ENCODE data around the gene ATPAF1.
A peak's percentile ranks its signal among the peaks of the same experiment; 100 is the strongest.

Gene ATPAF1

GRCh38 chr1:46667782-46668760 lies at the start of gene ATPAF1:
TSS of gene ATPAF1 (minus strand) at chr1:46668364. CDS start at chr1:46668322, 42 bp downstream.
- no peak for TF ChIP-seq EP300 (IDR thresholded peaks at IDR 0.05; ENCODE audit: borderline replicate concordance)
- no peak for TF ChIP-seq CEBPB (IDR thresholded peaks at IDR 0.05)
- no peak for TF ChIP-seq CREB1 (IDR thresholded peaks at IDR 0.05; ENCODE audit: low read depth)
- no peak for TF ChIP-seq MAX (IDR thresholded peaks at IDR 0.05)
- 0 out of 2 replicates have a peak, but pooled peaks have one; percentile 10 for TF ChIP-seq TEAD4 (IDR thresholded peaks at IDR 0.05)
- no peak for TF ChIP-seq TAF1 (IDR thresholded peaks at IDR 0.05; ENCODE audit: low read depth)
- no peak; the same call in 1 of the 2 replicates for TF ChIP-seq TCF12 (IDR thresholded peaks at IDR 0.05; ENCODE audit: low read depth)
- peak; percentile 81 for TF ChIP-seq EGR1 (IDR thresholded peaks at IDR 0.05)
- no peak for TF ChIP-seq RAD21 (IDR thresholded peaks at IDR 0.05; ENCODE audit: low read depth)
- TF ChIP-seq YY1 (IDR thresholded peaks at IDR 0.05; ENCODE audit: low read depth) = peak; percentile 85
- no peak; the same call in 1 of the 2 replicates for TF ChIP-seq NFIC (IDR thresholded peaks at IDR 0.05)
- TF ChIP-seq ZBTB7A (IDR thresholded peaks at IDR 0.05; ENCODE audit: low read depth) = no peak
- no peak for TF ChIP-seq REST (IDR thresholded peaks at IDR 0.05; ENCODE audit: low read depth)
- 0 out of 2 replicates have a peak, but pooled peaks have one; percentile 25 for TF ChIP-seq USF1 (IDR thresholded peaks at IDR 0.05)
- TF ChIP-seq FOXM1 (IDR thresholded peaks at IDR 0.05; ENCODE audit: borderline replicate concordance, low read depth) = no peak

GRCh38 chr1:46717654-46718053 lies 49.5 kb upstream of the ATPAF1 start:
- no peak for TF ChIP-seq YY1 (IDR thresholded peaks at IDR 0.05; ENCODE audit: low read depth)
- no peak for TF ChIP-seq REST (IDR thresholded peaks at IDR 0.05; ENCODE audit: low read depth)
- TF ChIP-seq TAF1 (IDR thresholded peaks at IDR 0.05; ENCODE audit: low read depth) = no peak
- TF ChIP-seq TEAD4 (IDR thresholded peaks at IDR 0.05) = no peak
- no peak for TF ChIP-seq ZBTB7A (IDR thresholded peaks at IDR 0.05; ENCODE audit: low read depth)
- TF ChIP-seq EGR1 (IDR thresholded peaks at IDR 0.05) = no peak
- no peak for TF ChIP-seq RAD21 (IDR thresholded peaks at IDR 0.05; ENCODE audit: low read depth)
- TF ChIP-seq TCF12 (IDR thresholded peaks at IDR 0.05; ENCODE audit: low read depth) = no peak
- no peak for TF ChIP-seq CEBPB (IDR thresholded peaks at IDR 0.05)
- no peak for TF ChIP-seq NFIC (IDR thresholded peaks at IDR 0.05)
- TF ChIP-seq FOXM1 (IDR thresholded peaks at IDR 0.05; ENCODE audit: borderline replicate concordance, low read depth) = no peak
- TF ChIP-seq MAX (IDR thresholded peaks at IDR 0.05) = no peak
- TF ChIP-seq USF1 (IDR thresholded peaks at IDR 0.05) = no peak
- TF ChIP-seq EP300 (IDR thresholded peaks at IDR 0.05; ENCODE audit: borderline replicate concordance) = no peak
- no peak for TF ChIP-seq CREB1 (IDR thresholded peaks at IDR 0.05; ENCODE audit: low read depth)

GRCh38 chr1:46714976-46715375 lies 46.8 kb upstream of the ATPAF1 start:
- TF ChIP-seq EGR1 (IDR thresholded peaks at IDR 0.05) = no peak
- no peak for TF ChIP-seq FOXM1 (IDR thresholded peaks at IDR 0.05; ENCODE audit: borderline replicate concordance, low read depth)

- TF ChIP-seq USF1 (IDR thresholded peaks at IDR 0.05) (no peak), NFIC (IDR thresholded peaks at IDR 0.05) (no peak), TAF1 (IDR thresholded peaks at IDR 0.05; ENCODE audit: low read depth) (no peak), ZBTB7A (IDR thresholded peaks at IDR 0.05; ENCODE audit: low read depth) (no peak), RAD21 (IDR thresholded peaks at IDR 0.05; ENCODE audit: low read depth) (no peak), MAX (IDR thresholded peaks at IDR 0.05) (no peak), EP300 (IDR thresholded peaks at IDR 0.05; ENCODE audit: borderline replicate concordance) (no peak), YY1 (IDR thresholded peaks at IDR 0.05; ENCODE audit: low read depth) (no peak), TCF12 (IDR thresholded peaks at IDR 0.05; ENCODE audit: low read depth) (no peak), FOXM1 (IDR thresholded peaks at IDR 0.05; ENCODE audit: borderline replicate concordance, low read depth) (no peak), TEAD4 (IDR thresholded peaks at IDR 0.05) (no peak), EGR1 (IDR thresholded peaks at IDR 0.05) (no peak), CREB1 (IDR thresholded peaks at IDR 0.05; ENCODE audit: low read depth) (no peak)
Observed at GRCh38 chr1:46708121-46708520, 40.0 kb upstream of the ATPAF1 start.
